ENCODE measurements around the gene SLC6A17. TPM values are rescaled to one million over a fixed set of nuclear protein-coding genes. Genes with fewer than 3 reads are reported as not detected.
A peak's percentile ranks its signal among the peaks of the same experiment; 100 is the strongest.

SLC6A17 gene
- total and polyA plus RNA-seq, 2 experiments from 2014 or later: 0.03 to 0.17 TPM

- DNase-seq (ENCODE audit: low spot score) (peak; percentile 42), ATAC-seq (peak; percentile 71)
- H3K79me2 ChIP-seq (replicated peaks; ENCODE audit: insufficient read depth): no peaks in the 10 kb centered on the region
- no peaks in the 10 kb centered on the region for H3K4me1 ChIP-seq (ENCODE audit: insufficient read depth)
- no peaks in the 10 kb centered on the region for H3K27me3 ChIP-seq (ENCODE audit: insufficient read depth)
- no peak for TF ChIP-seq ZNF114 (CRISPR knock-in tag; IDR thresholded peaks at IDR 0.05)
- TF ChIP-seq CTCF (conservative IDR thresholded peaks at IDR 0.05; ENCODE audit: low read depth in 2 of 2): peak in 1 of 2 experiments; percentile 25; a peak in 1 of 4 replicates
- no peak overlapping the region for H2AFZ ChIP-seq
- no peaks in the 10 kb centered on the region for H4K20me1 ChIP-seq (replicated peaks; ENCODE audit: insufficient read depth)
- H3K27ac ChIP-seq (ENCODE audit: low read depth): no peak overlapping the region
- no peak overlapping the region for H3K4me2 ChIP-seq
- Mint-ChIP-seq H3K4me3 (no peak overlapping the region), H3K4me1 (peaks cover 18% of the 10 kb centered on the region), H3K27ac (0 out of 2 replicates have a peak overlapping the region, but pooled peaks have one; percentile 18), H3K27me3 (ENCODE audit: insufficient read depth, low read depth, poor library complexity) (peaks cover 5% of the 10 kb centered on the region), H3K36me3 (ENCODE audit: low read depth) (peaks cover 11% of the 10 kb centered on the region; the same call in 2 of the 3 replicates), H3K9me3 (no peaks in the 10 kb centered on the region)
- H3K9me2 ChIP-seq (ENCODE audit: insufficient read depth): 0 out of 2 replicates have a peak, but pooled peaks cover 3% of the 10 kb centered on the region
- H3K4me3 ChIP-seq: no peak overlapping the region
- H3F3A ChIP-seq (replicated peaks; ENCODE audit: low read depth): no peaks in the 10 kb centered on the region
- peaks cover 5% of the 10 kb centered on the region; the same call in 1 of the 2 replicates for H3K36me3 ChIP-seq (ENCODE audit: insufficient read depth)
Observed at GRCh38 chr1:110229348-110230001, 79.2 kb downstream of the SLC6A17 start.

- Mint-ChIP-seq H3K4me1 (peaks cover 28% of the 10 kb centered on the region), H3K27me3 (ENCODE audit: insufficient read depth, low read depth, poor library complexity) (peaks cover 7% of the 10 kb centered on the region), H3K4me3 (no peak overlapping the region), H3K9me3 (no peaks in the 10 kb centered on the region), H3K27ac (no peak overlapping the region), H3K36me3 (ENCODE audit: low read depth) (peaks cover 11% of the 10 kb centered on the region; the same call in 2 of the 3 replicates)
- Histone ChIP-seq H2AFZ (no peak overlapping the region), H3K27me3 (ENCODE audit: insufficient read depth) (no peaks in the 10 kb centered on the region), H3K79me2 (replicated peaks; ENCODE audit: insufficient read depth) (no peaks in the 10 kb centered on the region), H3K4me2 (no peak overlapping the region), H3K27ac (ENCODE audit: low read depth) (no peak overlapping the region), H3F3A (replicated peaks; ENCODE audit: low read depth) (no peaks in the 10 kb centered on the region), H3K36me3 (ENCODE audit: insufficient read depth) (peaks cover 5% of the 10 kb centered on the region; the same call in 1 of the 2 replicates), H4K20me1 (replicated peaks; ENCODE audit: insufficient read depth) (no peaks in the 10 kb centered on the region), H3K4me3 (no peak overlapping the region), H3K4me1 (ENCODE audit: insufficient read depth) (no peaks in the 10 kb centered on the region; the same call in 1 of the 2 replicates), H3K9me2 (ENCODE audit: insufficient read depth) (0 out of 2 replicates have a peak, but pooled peaks cover 3% of the 10 kb centered on the region)
- TF ChIP-seq REST (IDR thresholded peaks at IDR 0.05; ENCODE audit: unreplicated experiment) (no peak), ZNF331 (CRISPR knock-in tag; IDR thresholded peaks at IDR 0.05; ENCODE audit: low read depth) (no peak), ZNF114 (CRISPR knock-in tag; IDR thresholded peaks at IDR 0.05) (no peak)
- no peak for DNase-seq (ENCODE audit: low spot score)
- ATAC-seq: no peak
Observed at GRCh38 chr1:110230381-110231199, 80.3 kb downstream of the SLC6A17 start.

Measured in GM23338 (cell line).